Aorta (tissue), 5 donors: Measurements from ENCODE around the gene TENM4. TPM values are rescaled to one million over a fixed set of nuclear protein-coding genes. Genes with fewer than 3 reads are reported as not detected.

Source experiments
- ATAC-seq: fragments of 200-7000 bp; cut with Tn5 transposase; one replicate; pipeline ENCODE4 v1.9.1; 2022; ENCODE audit warnings: moderate library complexity; ENCODE audit not compliant: low FRiP score
- DNase-seq, 2 donors: peaks; one replicate each; pipeline ENCODE4 v3.0.0-alpha.2; 2020
- H3K27ac ChIP-seq, 2 donors: one replicate each; pipeline ENCODE4 v1.5.1; 2013; ENCODE audit warnings: low read length in 2 of 2, mild to moderate bottlenecking in 2 of 2, moderate library complexity in 2 of 2, control low read depth in 1 of 2, inconsistent platforms in 1 of 2, low read depth in 1 of 2
- H3K27me3 ChIP-seq, 2 donors: one replicate each; pipeline ENCODE4 v1.6.1; 2013; ENCODE audit warnings: control low read depth in 1 of 2, low read length in 1 of 2, mild to moderate bottlenecking in 1 of 2, moderate library complexity in 1 of 2; ENCODE audit not compliant: insufficient read depth in 2 of 2, control insufficient read depth in 1 of 2
- H3K36me3 ChIP-seq, 2 donors: one replicate each; pipeline ENCODE4 v1.6.1; 2013; ENCODE audit warnings: control low read depth in 1 of 2, low read length in 1 of 2, mild to moderate bottlenecking in 1 of 2; ENCODE audit not compliant: insufficient read depth in 2 of 2, control insufficient read depth in 1 of 2
- H3K4me1 ChIP-seq, 2 donors: one replicate each; pipeline ENCODE4 v1.6.1; 2013; ENCODE audit warnings: low read length in 2 of 2, control low read depth in 1 of 2, mild to moderate bottlenecking in 1 of 2, moderate library complexity in 1 of 2; ENCODE audit not compliant: insufficient read depth in 2 of 2, control insufficient read depth in 1 of 2
- H3K4me3 ChIP-seq, 2 donors: one replicate each; pipeline ENCODE4 v1.5.1; 2013; ENCODE audit warnings: low read length in 2 of 2, control low read depth in 1 of 2, mild to moderate bottlenecking in 1 of 2
- H3K9me3 ChIP-seq: one replicate; pipeline ENCODE4 v1.6.1; 2013; ENCODE audit warnings: mild to moderate bottlenecking, low read length; ENCODE audit not compliant: control insufficient read depth
- WGBS, 2 donors: extraction: QIAGEN DNeasy Blood & Tissue Kit; methylation state at CpG; one replicate each; pipeline ENCODE4 v1.1.7; 2013; 5-methylcytosine and 5-hydroxymethylcytosine counted together
- intact Hi-C, 2 donors: fragments of 100-400 bp; cut with DNase I; formaldehyde crosslinking; loops; one replicate each; pipeline versions ENCODE4 v1.14.2 to v1.15.0; 2022
- polyA plus RNA-seq, 2 donors: library from polyadenylated mRNA; stranded (reverse); fragments of 200-250 nt; gene quantifications; one replicate each; pipeline ENCODE4 v1.2.3, GENCODE V29; 2013
- total RNA-seq, 2 donors: library from RNA; stranded (reverse); fragmentation: NEBNext Ultra II Directional; extraction: Animal tissue kit (Norgen Biotek cat#: 25700); gene quantifications; one replicate each; pipeline ENCODE4 v1.2.1, GENCODE V29; 2021
- donor health status: healthy with polysubstance abuse.
- donor health status: Bipolar disorder and iron deficiency.
- donor health status: DM: no; HTN: no; CAD: no.
- donor health status: DM: no; HTN: no; CAD: no.
- donor health status: DM: yes; HTN: yes; CAD: no.

TENM4 gene
- total and polyA plus RNA-seq, 4 donors: 0.20 to 9.1 (median 2.5) TPM

DNA sequence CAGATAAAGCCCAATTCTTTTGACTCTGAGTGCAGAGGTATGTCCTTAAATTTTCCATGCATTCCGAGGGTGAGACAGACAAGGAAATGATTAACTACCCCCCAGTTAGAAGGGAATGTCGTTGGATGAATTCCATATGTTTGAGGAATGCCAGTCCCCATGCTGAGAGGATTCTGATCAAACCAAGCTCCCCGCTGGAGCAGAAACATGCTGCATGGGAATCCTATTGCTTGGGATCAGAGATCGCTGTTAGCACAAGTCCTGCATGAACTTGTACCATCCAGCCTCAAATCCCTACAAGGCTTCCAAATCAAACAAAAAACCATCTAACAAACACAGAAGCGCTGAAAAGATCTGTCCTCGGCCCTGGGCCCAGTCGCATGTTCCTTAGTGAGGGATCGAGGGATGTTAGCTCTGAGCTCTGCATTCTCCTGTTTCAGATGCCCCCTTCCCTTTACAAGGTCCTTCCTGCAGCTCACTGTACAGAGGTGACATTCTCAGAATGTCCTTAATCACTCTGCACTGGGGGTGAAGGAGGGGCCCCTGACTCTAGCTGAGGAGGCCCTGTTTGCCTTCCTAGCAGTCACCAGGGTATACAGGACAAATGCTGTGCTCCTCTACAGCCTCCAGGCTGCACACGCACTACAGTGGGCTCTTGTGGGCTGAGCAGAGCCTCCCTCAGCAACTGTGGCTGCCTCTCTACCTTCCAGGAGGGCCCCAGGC is 353.4 kb downstream of the TENM4 start:
- no peaks in the 10 kb centered on the region for H3K4me1 ChIP-seq
- ATAC-seq (no peak), DNase-seq (no peak)
- no peaks in the 10 kb centered on the region for H3K36me3 ChIP-seq
- intact Hi-C loops: loop anchor here in 1 of 2 donors (10.0 kb wide), 1 partner anchor 373 kb away; no protein-coding TSS in a partner anchor
- H3K27ac ChIP-seq: no peak overlapping the region
- no peak overlapping the region for H3K4me3 ChIP-seq
- WGBS, 2 donors: 41 to 46% methylated on average over 9 of the region's 9 CpGs
- no peaks in the 10 kb centered on the region for H3K27me3 ChIP-seq
- H3K9me3 ChIP-seq: no peaks in the 10 kb centered on the region

DNA sequence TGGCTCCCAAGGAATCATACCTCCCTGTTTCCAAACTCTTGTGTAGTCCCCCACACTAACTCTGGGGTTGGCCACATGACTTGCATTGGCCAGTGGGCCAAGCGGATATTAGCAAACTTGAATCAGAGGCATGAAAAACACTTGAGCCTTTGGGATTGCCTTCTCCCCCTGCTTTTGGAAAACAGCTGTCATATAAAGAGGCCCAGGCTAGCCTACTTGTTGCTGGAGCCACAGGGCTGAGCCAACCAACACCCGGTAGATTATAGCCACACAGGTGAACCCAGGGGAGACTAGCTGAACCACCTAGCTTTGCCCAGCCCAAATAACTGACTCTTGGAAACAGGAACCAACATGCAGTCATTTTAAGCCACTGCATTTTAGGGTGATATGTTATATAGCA is 354.8 kb downstream of the TENM4 start:
- ATAC-seq (no peak), DNase-seq (no peak)
- H3K4me1 ChIP-seq: no peaks in the 10 kb centered on the region
- H3K36me3 ChIP-seq: no peaks in the 10 kb centered on the region
- intact Hi-C loops: loop anchor here in 1 of 2 donors (10.0 kb wide), 1 partner anchor 371 kb away; no protein-coding TSS in a partner anchor
- H3K27ac ChIP-seq: no peak overlapping the region
- H3K27me3 ChIP-seq: no peaks in the 10 kb centered on the region
- WGBS, 2 donors: 96 to 100% methylated on average over 2 of the region's 2 CpGs
- no peaks in the 10 kb centered on the region for H3K9me3 ChIP-seq
- H3K4me3 ChIP-seq: no peak overlapping the region

DNA sequence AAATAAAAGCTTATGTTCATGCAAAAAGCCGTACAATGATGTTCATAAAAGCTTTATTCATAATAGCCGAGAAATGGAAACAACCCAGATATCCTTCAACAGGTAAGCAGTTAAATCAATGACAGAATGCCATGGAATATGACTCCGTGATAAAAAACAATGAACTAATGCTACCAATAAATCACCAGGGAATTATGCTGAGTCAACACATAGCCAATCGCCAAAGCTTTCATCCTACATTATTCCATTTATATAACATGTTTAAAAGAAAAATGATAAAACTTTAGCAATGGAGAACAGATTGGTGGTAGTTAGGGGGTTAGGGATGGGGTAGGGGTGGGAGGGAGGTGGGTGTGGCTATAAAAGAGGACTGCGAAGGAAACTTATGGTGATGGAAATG is 356.4 kb downstream of the TENM4 start:
- H3K9me3 ChIP-seq: no peaks in the 10 kb centered on the region
- ATAC-seq: no peak
- no peak overlapping the region for H3K4me3 ChIP-seq
- 88 to 95% methylated on average over 5 of the region's 5 CpGs for WGBS, 2 donors
- no peak overlapping the region for H3K27ac ChIP-seq
- no peak for DNase-seq
- no peaks in the 10 kb centered on the region for H3K4me1 ChIP-seq
- H3K36me3 ChIP-seq: no peaks in the 10 kb centered on the region
- intact Hi-C loops: loop anchor here in 1 of 2 donors (10.0 kb wide), 1 partner anchor 370 kb away; no protein-coding TSS in a partner anchor
- no peaks in the 10 kb centered on the region for H3K27me3 ChIP-seq

DNA sequence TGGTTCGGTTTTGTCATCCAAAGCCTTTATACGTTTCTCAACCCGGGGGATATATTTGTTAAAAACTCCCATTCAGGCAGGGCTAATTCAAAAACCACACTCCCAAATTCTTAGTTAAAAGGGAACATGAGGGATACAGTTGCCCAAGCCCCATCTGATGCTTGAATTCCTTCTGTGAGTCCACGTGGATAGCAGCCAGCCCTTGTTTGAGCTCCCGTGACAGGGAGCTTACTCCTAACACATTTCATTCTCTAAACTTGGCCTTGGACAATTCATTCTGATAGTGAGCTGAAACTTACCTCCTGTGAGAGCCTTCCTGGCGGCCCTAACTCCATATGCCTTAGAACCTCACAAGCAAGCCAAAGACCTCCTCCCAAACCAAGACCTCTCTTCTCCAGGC is 357.5 kb downstream of the TENM4 start:
- Histone ChIP-seq H3K27ac (no peak overlapping the region), H3K4me3 (no peak overlapping the region), H3K36me3 (no peaks in the 10 kb centered on the region), H3K27me3 (no peaks in the 10 kb centered on the region), H3K9me3 (no peaks in the 10 kb centered on the region), H3K4me1 (no peaks in the 10 kb centered on the region)
- no peak for DNase-seq
- intact Hi-C loops: loop anchor here in 1 of 2 donors (10.0 kb wide), 1 partner anchor 369 kb away; no protein-coding TSS in a partner anchor
- no peak for ATAC-seq
- 74 to 82% methylated on average over 6 of the region's 6 CpGs for whole genome bisulfite sequencing, 2 donors

DNA sequence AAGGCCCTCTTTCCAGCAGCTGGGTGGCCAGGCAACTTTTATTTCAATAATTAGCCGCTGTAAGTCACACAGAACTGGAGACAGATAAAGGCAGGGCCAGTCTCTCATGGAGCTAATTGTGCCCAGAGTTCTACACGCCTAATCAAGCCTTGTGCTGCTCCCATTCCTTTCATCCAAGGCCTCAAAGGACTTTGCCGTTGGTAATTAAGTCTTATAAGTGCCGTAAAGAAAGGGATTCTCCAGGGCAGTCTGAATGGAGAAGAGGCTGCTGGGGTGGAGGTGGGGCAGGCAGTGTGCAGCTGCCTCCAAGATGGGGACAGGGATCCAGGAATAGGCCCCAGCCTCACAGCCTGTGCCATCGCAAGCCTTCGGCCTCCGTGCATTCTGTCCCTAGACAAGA is 357.9 kb downstream of the TENM4 start:
- H3K27ac ChIP-seq: no peak overlapping the region
- no peaks in the 10 kb centered on the region for H3K4me1 ChIP-seq
- no peak for ATAC-seq
- H3K36me3 ChIP-seq: no peaks in the 10 kb centered on the region
- H3K9me3 ChIP-seq: no peaks in the 10 kb centered on the region
- WGBS, 2 donors: 77 to 88% methylated on average over 7 of the region's 7 CpGs
- intact Hi-C loops: loop anchor here in 1 of 2 donors (10.0 kb wide), 1 partner anchor 368 kb away; no protein-coding TSS in a partner anchor
- no peak overlapping the region for H3K4me3 ChIP-seq
- H3K27me3 ChIP-seq: no peaks in the 10 kb centered on the region
- no peak for DNase-seq

DNA sequence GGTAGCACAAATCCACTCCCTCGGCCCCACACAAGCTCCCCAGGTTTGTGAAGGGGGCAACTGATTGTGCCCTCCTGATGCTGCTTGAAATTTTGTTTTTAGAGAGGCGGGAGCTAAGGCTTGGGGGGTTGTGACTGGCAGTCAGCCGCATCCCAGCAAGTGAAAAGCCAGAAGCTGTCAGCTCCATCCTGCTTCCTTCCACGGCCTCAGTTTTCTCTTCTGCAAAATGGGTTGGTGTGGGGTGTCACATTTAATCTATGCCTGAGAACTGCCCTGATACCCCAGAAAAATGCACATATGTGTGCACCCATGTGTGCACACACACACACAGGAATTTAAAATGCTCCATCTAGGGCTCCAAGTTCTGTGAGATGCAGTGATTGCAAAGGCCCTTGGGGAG is 358.6 kb downstream of the TENM4 start:
- Histone ChIP-seq H3K4me3 (no peak overlapping the region), H3K36me3 (no peaks in the 10 kb centered on the region), H3K27ac (no peak overlapping the region), H3K9me3 (no peaks in the 10 kb centered on the region), H3K4me1 (no peaks in the 10 kb centered on the region), H3K27me3 (no peaks in the 10 kb centered on the region)
- intact Hi-C loops: loop anchor here in 1 of 2 donors (10.0 kb wide), 1 partner anchor 367 kb away; no protein-coding TSS in a partner anchor
- no peak for DNase-seq
- 94 to 95% methylated on average over 4 of the region's 4 CpGs for WGBS, 2 donors
- no peak for ATAC-seq

DNA sequence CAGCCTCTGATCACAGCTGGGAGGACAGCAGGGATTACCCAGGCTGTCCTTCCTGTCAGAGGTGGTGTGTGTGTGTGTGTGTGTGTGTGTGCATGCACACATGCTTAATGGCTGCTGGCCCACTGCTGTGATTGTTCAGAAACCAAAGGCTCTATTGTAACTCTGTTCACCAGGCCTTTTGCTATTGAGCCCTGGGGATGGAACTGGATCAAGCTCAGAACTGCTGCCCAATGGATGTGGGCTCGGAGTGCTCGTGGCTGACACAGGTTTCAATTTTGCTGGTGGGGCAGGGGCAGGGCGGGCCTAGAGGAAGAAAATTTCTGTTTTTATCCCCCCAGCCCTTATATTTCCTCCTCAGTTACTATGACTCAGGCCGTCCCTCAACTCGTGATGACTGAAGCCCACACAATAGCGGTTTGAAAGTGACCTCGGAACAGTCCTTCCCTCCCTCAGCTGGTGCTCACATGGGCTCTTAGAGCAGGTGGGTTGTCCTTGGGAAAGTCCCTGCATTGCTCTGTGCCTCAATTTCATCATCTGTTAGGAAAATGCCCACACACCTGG is 359.3 kb downstream of the TENM4 start:
- Histone ChIP-seq H3K27ac (no peak overlapping the region), H3K9me3 (no peaks in the 10 kb centered on the region), H3K27me3 (no peaks in the 10 kb centered on the region), H3K36me3 (no peaks in the 10 kb centered on the region), H3K4me1 (no peaks in the 10 kb centered on the region), H3K4me3 (no peak overlapping the region)
- no peak for ATAC-seq
- WGBS, 2 donors: 93 to 94% methylated on average over 7 of the region's 7 CpGs
- intact Hi-C loops: loop anchor here in 1 of 2 donors (10.0 kb wide), 1 partner anchor 367 kb away; no protein-coding TSS in a partner anchor
- DNase-seq: no peak

DNA sequence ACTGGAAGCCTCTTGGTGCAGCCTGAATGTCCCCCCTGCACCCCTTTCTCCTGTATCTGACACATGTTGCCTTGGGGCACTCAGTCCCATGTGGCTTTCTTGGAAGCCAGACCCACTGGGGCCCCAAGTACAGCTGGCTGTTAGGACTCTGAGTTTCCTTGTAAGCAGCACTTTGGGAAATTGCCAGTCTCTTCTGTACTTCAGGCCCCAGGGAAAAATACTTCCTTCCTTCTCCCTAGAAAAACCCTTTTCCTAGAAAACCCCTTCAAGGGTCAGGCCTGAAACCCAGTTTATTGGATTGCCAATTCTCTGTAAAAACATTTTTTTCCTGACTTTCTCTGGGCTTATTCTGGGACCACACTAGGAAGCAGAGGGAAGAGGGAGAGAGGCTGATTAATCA is 360.3 kb downstream of the TENM4 start:
- H3K4me3 ChIP-seq: no peak overlapping the region
- no peaks in the 10 kb centered on the region for H3K4me1 ChIP-seq
- H3K9me3 ChIP-seq: no peaks in the 10 kb centered on the region
- no peak overlapping the region for H3K27ac ChIP-seq
- H3K36me3 ChIP-seq: no peaks in the 10 kb centered on the region
- DNase-seq: no peak
- intact Hi-C loops: loop anchor here in 1 of 2 donors (10.0 kb wide), 1 partner anchor 366 kb away; no protein-coding TSS in a partner anchor
- no peak for ATAC-seq
- H3K27me3 ChIP-seq: no peaks in the 10 kb centered on the region

DNA sequence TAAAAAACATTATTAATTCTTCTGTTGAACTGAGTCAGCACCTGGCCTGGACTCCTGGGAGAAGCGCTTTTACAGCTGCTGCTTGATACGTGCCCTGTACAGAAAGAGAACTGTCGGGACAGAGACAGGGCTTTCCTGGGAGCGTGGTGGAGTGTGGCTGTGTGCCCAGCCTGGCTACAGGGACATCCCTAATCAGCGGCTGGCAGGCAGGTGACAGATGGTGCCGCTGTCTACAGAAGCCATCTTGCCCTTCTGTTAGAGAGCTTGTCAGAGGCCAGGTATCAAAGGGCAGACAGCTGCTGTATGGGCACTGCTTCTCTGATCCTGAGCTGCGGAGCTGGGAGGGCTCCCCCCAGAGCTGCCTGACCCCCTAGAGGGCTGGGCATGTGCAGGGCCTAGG is 361.8 kb downstream of the TENM4 start:
- no peaks in the 10 kb centered on the region for H3K27me3 ChIP-seq
- no peak overlapping the region for H3K27ac ChIP-seq
- intact Hi-C loops: loop anchor here (5.0 to 10.0 kb wide), 2 partner anchors 432 to 434 kb away; no protein-coding TSS in a partner anchor

More for the DNA sequence above, 361.8 kb downstream of the TENM4 start:
- Histone ChIP-seq H3K9me3 (no peaks in the 10 kb centered on the region), H3K36me3 (no peaks in the 10 kb centered on the region), H3K4me3 (no peak overlapping the region), H3K4me1 (no peaks in the 10 kb centered on the region)
- ATAC-seq (no peak), DNase-seq (peak in 1 of 2 donors; percentile 40)
- WGBS, 2 donors: 94 to 96% methylated on average over 7 of the region's 7 CpGs
